ENCODE results near the gene SPOCK1.

The SPOCK1 gene

GRCh38 chr5:137098238-137098637 lies 400.9 kb downstream of the SPOCK1 start:
- Mint-ChIP-seq H3K27me3 (ENCODE audit: low read depth, poor library complexity) (peaks cover 8% of the 10 kb centered on the region), H3K9me3 (no peaks in the 10 kb centered on the region), H3K36me3 (ENCODE audit: low read depth) (no peaks in the 10 kb centered on the region), H3K27ac (no peak overlapping the region), H3K4me1 (peaks cover 6% of the 10 kb centered on the region), H3K4me3 (no peak overlapping the region)
- DNase-seq: no peak
- no peak for TF ChIP-seq CTCF (IDR thresholded peaks at IDR 0.05)

GRCh38 chr5:137097203-137097602 lies 401.9 kb downstream of the SPOCK1 start:
- Mint-ChIP-seq H3K36me3 (ENCODE audit: low read depth) (no peaks in the 10 kb centered on the region), H3K27me3 (ENCODE audit: low read depth, poor library complexity) (peaks cover 8% of the 10 kb centered on the region), H3K9me3 (no peaks in the 10 kb centered on the region), H3K27ac (no peak overlapping the region), H3K4me3 (no peak overlapping the region), H3K4me1 (peaks cover 16% of the 10 kb centered on the region)
- no peak for TF ChIP-seq CTCF (IDR thresholded peaks at IDR 0.05)
- no peak for DNase-seq

GRCh38 chr5:137096149-137097103 lies 402.7 kb downstream of the SPOCK1 start:
- no peaks in the 10 kb centered on the region for H3K36me3 Mint-ChIP-seq (ENCODE audit: low read depth)
- H3K4me1 Mint-ChIP-seq: peaks cover 24% of the 10 kb centered on the region
- TF ChIP-seq CTCF (IDR thresholded peaks at IDR 0.05): no peak
- no peak overlapping the region for H3K4me3 Mint-ChIP-seq
- peaks cover 8% of the 10 kb centered on the region for H3K27me3 Mint-ChIP-seq (ENCODE audit: low read depth, poor library complexity)
- no peak overlapping the region for H3K27ac Mint-ChIP-seq
- no peaks in the 10 kb centered on the region for H3K9me3 Mint-ChIP-seq
- no peak for DNase-seq

GRCh38 chr5:137095597-137095996 lies 403.5 kb downstream of the SPOCK1 start:
- no peaks in the 10 kb centered on the region for H3K9me3 Mint-ChIP-seq
- TF ChIP-seq CTCF (IDR thresholded peaks at IDR 0.05): no peak
- peaks cover 33% of the 10 kb centered on the region for H3K4me1 Mint-ChIP-seq
- no peak overlapping the region for H3K27ac Mint-ChIP-seq
- peaks cover 6% of the 10 kb centered on the region for H3K27me3 Mint-ChIP-seq (ENCODE audit: low read depth, poor library complexity)
- no peak for DNase-seq
- H3K36me3 Mint-ChIP-seq (ENCODE audit: low read depth): no peaks in the 10 kb centered on the region
- no peak overlapping the region for H3K4me3 Mint-ChIP-seq

GRCh38 chr5:137092831-137093230 lies 406.3 kb downstream of the SPOCK1 start:
- H3K27me3 Mint-ChIP-seq (ENCODE audit: low read depth, poor library complexity): no peaks in the 10 kb centered on the region
- DNase-seq: no peak
- H3K4me1 Mint-ChIP-seq: peaks cover 60% of the 10 kb centered on the region
- H3K27ac Mint-ChIP-seq: no peak overlapping the region
- no peaks in the 10 kb centered on the region for H3K36me3 Mint-ChIP-seq (ENCODE audit: low read depth)
- no peaks in the 10 kb centered on the region for H3K9me3 Mint-ChIP-seq
- TF ChIP-seq CTCF (IDR thresholded peaks at IDR 0.05): no peak
- no peak overlapping the region for H3K4me3 Mint-ChIP-seq

GRCh38 chr5:137091472-137091871 lies 407.7 kb downstream of the SPOCK1 start:
- no peak overlapping the region for H3K4me3 Mint-ChIP-seq
- no peaks in the 10 kb centered on the region for H3K9me3 Mint-ChIP-seq
- peak; percentile 30 for DNase-seq
- H3K4me1 Mint-ChIP-seq: peaks cover 74% of the 10 kb centered on the region
- no peaks in the 10 kb centered on the region for H3K27me3 Mint-ChIP-seq (ENCODE audit: low read depth, poor library complexity)
- no peaks in the 10 kb centered on the region for H3K36me3 Mint-ChIP-seq (ENCODE audit: low read depth)
- peak overlapping the region; percentile 92 for H3K27ac Mint-ChIP-seq
- TF ChIP-seq CTCF (IDR thresholded peaks at IDR 0.05): no peak

Data from nephron progenitor cell (in vitro differentiated cells).